ENCODE measurements around the gene TNS1. TPM values are rescaled to one million over a fixed set of nuclear protein-coding genes. Genes with fewer than 3 reads are reported as not detected.
A peak's percentile ranks its signal among the peaks of the same experiment; 100 is the strongest.

Gene TNS1
- total RNA-seq, 2 donors from 2014 or later: 3.3 to 4.2 TPM

DNA sequence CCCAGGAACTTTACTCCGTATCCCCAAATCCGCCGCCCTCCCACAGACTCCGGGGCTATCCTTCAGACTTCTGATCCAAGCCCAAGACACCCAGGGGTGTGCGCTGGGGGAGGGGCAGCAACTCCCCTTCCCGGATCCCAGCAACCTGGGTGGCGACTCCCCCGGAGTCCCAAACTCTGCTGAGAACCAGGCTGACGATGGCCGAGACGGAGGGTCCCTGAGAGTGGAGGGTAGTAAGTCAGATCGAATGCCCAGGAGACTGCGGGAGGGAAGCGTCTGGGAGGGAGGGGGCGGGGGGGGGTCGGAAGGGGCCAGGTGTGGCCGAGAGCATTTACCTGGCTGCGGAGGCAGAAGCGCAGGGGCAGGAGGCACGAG, 7.0 kb upstream of the TNS1 start:
- H3K36me3 Mint-ChIP-seq (ENCODE audit: low read depth): no peaks in the 10 kb centered on the region
- H3K27ac Mint-ChIP-seq: no peak overlapping the region
- H3K27me3 ChIP-seq (ENCODE audit: control insufficient read depth, insufficient read depth, low read length, poor library complexity, severe bottlenecking): peaks cover 38% of the 10 kb centered on the region
- no peaks in the 10 kb centered on the region for H3K4me1 ChIP-seq (ENCODE audit: control insufficient read depth, insufficient read depth, low read length)
- no peaks in the 10 kb centered on the region for H3K36me3 ChIP-seq (ENCODE audit: control insufficient read depth, insufficient read depth, low read length)
- H3K27me3 Mint-ChIP-seq (ENCODE audit: insufficient read depth): peaks cover 53% of the 10 kb centered on the region
- DNase-seq: no peak
- TF ChIP-seq, protein P1, sequence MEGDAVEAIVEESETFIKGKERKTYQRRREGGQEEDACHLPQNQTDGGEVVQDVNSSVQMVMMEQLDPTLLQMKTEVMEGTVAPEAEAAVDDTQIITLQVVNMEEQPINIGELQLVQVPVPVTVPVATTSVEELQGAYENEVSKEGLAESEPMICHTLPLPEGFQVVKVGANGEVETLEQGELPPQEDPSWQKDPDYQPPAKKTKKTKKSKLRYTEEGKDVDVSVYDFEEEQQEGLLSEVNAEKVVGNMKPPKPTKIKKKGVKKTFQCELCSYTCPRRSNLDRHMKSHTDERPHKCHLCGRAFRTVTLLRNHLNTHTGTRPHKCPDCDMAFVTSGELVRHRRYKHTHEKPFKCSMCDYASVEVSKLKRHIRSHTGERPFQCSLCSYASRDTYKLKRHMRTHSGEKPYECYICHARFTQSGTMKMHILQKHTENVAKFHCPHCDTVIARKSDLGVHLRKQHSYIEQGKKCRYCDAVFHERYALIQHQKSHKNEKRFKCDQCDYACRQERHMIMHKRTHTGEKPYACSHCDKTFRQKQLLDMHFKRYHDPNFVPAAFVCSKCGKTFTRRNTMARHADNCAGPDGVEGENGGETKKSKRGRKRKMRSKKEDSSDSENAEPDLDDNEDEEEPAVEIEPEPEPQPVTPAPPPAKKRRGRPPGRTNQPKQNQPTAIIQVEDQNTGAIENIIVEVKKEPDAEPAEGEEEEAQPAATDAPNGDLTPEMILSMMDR (conservative IDR thresholded peaks at IDR 0.05): no peak
- H3K9me3 Mint-ChIP-seq: no peaks in the 10 kb centered on the region
- H3K27ac ChIP-seq (ENCODE audit: low read depth, low read length): no peak overlapping the region
- H3K4me3 Mint-ChIP-seq: peak overlapping the region; percentile 54
- no peak overlapping the region for H3K9ac ChIP-seq (ENCODE audit: extremely low read depth, low read length, poor library complexity, severe bottlenecking)
- H3K4me3 ChIP-seq (ENCODE audit: low read length): peak overlapping the region; percentile 71
- no peaks in the 10 kb centered on the region for H3K9me3 ChIP-seq (ENCODE audit: control insufficient read depth, low read length)
- 0 to 1% methylated on average over 3 to 20 of the region's 20 CpGs for WGBS, 2 experiments (ENCODE audit: insufficient coverage in 1 of 2, insufficient read length in 1 of 2)
- peaks cover 7% of the 10 kb centered on the region for H3K4me1 Mint-ChIP-seq

DNA sequence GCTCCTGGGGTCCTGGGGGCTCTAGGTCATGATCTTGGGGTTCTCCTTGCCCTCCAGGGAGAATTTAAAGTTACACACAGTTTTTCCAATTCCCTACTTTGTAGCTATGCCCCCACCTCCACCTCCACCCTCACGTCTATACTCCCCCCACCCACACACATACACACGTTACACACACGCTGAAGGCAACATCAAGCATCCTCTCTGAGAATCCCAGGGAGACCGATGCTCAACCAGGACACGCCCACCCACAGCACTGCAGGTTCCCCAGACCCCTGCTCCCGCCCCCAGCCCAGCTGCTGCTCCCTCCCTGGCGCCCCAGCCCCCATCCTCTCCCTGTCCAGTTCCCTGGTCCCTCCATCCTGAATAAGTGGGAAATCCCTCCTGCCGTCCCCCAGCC, 6.4 kb upstream of the TNS1 start:
- H3K27ac ChIP-seq (ENCODE audit: low read depth, low read length): no peak overlapping the region
- H3K4me3 Mint-ChIP-seq: peak overlapping the region; percentile 54
- peak overlapping the region; percentile 71 for H3K4me3 ChIP-seq (ENCODE audit: low read length)
- H3K9me3 ChIP-seq (ENCODE audit: control insufficient read depth, low read length): no peaks in the 10 kb centered on the region
- H3K4me1 Mint-ChIP-seq: peaks cover 7% of the 10 kb centered on the region
- H3K9ac ChIP-seq (ENCODE audit: extremely low read depth, low read length, poor library complexity, severe bottlenecking): no peak overlapping the region
- no peaks in the 10 kb centered on the region for H3K36me3 Mint-ChIP-seq (ENCODE audit: low read depth)
- peak; percentile 60 for DNase-seq
- H3K27me3 ChIP-seq (ENCODE audit: control insufficient read depth, insufficient read depth, low read length, poor library complexity, severe bottlenecking): peaks cover 38% of the 10 kb centered on the region
- WGBS, 2 experiments (ENCODE audit: insufficient coverage in 1 of 2, insufficient read length in 1 of 2): 15 to 20% methylated on average over 3 to 8 of the region's 8 CpGs
- H3K9me3 Mint-ChIP-seq: no peaks in the 10 kb centered on the region
- peaks cover 56% of the 10 kb centered on the region for H3K27me3 Mint-ChIP-seq (ENCODE audit: insufficient read depth)
- H3K4me1 ChIP-seq (ENCODE audit: control insufficient read depth, insufficient read depth, low read length): no peaks in the 10 kb centered on the region
- no peaks in the 10 kb centered on the region for H3K36me3 ChIP-seq (ENCODE audit: control insufficient read depth, insufficient read depth, low read length)
- TF ChIP-seq, protein P1 (conservative IDR thresholded peaks at IDR 0.05): no peak
- no peak overlapping the region for H3K27ac Mint-ChIP-seq

DNA sequence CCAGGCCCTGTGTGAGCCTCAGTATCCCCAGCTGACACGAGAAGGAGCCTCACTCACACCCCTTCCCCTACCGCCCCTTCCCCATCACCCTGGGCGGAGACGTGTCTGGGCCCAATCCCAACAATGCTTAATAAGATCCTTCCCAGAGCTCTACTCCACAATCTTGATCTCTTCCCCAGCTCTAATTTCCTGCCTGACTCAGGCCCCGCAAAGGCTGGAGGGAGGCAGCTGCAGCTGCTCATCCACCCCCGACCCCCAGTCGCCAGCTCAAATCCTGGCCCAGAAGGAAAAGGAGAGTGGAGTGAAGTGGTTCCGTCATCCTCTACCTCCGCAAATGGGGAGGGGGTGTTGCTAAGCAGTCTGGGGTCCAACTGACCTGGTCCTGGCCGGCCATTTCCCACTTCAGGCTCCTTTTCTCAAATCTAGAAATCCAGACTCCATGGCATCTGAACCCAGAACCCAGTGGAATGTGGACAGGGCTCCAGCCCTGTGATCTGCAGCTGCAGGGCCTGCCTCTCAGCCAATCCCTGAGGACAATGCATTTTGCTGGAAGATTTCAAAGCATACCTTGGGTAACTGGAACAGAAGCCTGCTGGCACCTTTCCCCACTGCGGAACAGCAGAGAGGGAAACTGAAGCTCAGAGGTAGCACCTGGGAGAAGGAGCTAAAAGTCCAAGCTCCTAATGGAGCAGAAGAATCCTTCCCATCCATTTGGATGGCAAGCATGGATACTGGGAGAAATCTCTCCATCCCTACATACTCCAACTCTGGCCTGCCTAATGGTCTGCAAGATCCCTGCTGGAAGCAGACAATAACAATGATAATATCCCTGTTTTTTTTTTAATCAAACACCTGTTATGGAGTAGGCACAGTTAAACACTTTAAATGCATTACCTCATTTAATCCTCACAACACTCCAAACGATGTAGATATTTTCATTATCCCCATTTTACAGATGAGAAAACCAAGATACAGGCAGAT, 5.6 kb upstream of the TNS1 start:
- 84 to 85% methylated on average over 5 to 12 of the region's 12 CpGs for WGBS, 2 experiments (ENCODE audit: insufficient coverage in 1 of 2, insufficient read length in 1 of 2)
- TF ChIP-seq, protein P1 (conservative IDR thresholded peaks at IDR 0.05): no peak
- Mint-ChIP-seq H3K36me3 (ENCODE audit: low read depth) (no peaks in the 10 kb centered on the region), H3K27ac (no peak overlapping the region), H3K9me3 (no peaks in the 10 kb centered on the region), H3K27me3 (ENCODE audit: insufficient read depth) (peaks cover 53% of the 10 kb centered on the region), H3K4me3 (no peak overlapping the region), H3K4me1 (peaks cover 7% of the 10 kb centered on the region)
- Histone ChIP-seq H3K9ac (ENCODE audit: extremely low read depth, low read length, poor library complexity, severe bottlenecking) (no peak overlapping the region), H3K4me3 (ENCODE audit: low read length) (no peak overlapping the region), H3K27ac (ENCODE audit: low read depth, low read length) (no peak overlapping the region), H3K27me3 (ENCODE audit: control insufficient read depth, insufficient read depth, low read length, poor library complexity, severe bottlenecking) (peaks cover 38% of the 10 kb centered on the region), H3K36me3 (ENCODE audit: control insufficient read depth, insufficient read depth, low read length) (no peaks in the 10 kb centered on the region), H3K4me1 (ENCODE audit: control insufficient read depth, insufficient read depth, low read length) (no peaks in the 10 kb centered on the region), H3K9me3 (ENCODE audit: control insufficient read depth, low read length) (no peaks in the 10 kb centered on the region)
- no peak for DNase-seq
